ENCODE data around the gene ZNF574.

Gene ZNF574

GRCh38 chr19:42108527-42109389, 32.8 kb downstream of the ZNF574 start:
- DNase-seq: peak; percentile 89

GRCh38 chr19:42109896-42110295, 33.9 kb downstream of the ZNF574 start:
- no peak for DNase-seq

- no peak for DNase-seq
These were observed 34.7 kb downstream of the ZNF574 start for GRCh38 chr19:42110658-42111057.

GRCh38 chr19:42111384-42111783, 35.4 kb downstream of the ZNF574 start:
- DNase-seq: no peak

- no peak for DNase-seq
These were observed 35.8 kb downstream of the ZNF574 start for GRCh38 chr19:42111811-42112210.

- peak; percentile 96 for DNase-seq
These were observed 37.8 kb downstream of the ZNF574 start for GRCh38 chr19:42113641-42114348.

- peak; percentile 83 for DNase-seq
These were observed 38.4 kb downstream of the ZNF574 start for GRCh38 chr19:42114412-42114811.

GRCh38 chr19:42115219-42115618, 39.3 kb downstream of the ZNF574 start:
- DNase-seq: no peak

- no peak for DNase-seq
These were observed 39.7 kb downstream of the ZNF574 start for GRCh38 chr19:42115705-42116104.

- no peak for DNase-seq
These were observed 40.5 kb downstream of the ZNF574 start for GRCh38 chr19:42116308-42117075.

GRCh38 chr19:42117076-42117475, 41.1 kb downstream of the ZNF574 start:
- no peak for DNase-seq

- peak; percentile 64 for DNase-seq
These were observed 44.5 kb downstream of the ZNF574 start for GRCh38 chr19:42120276-42120980.

GRCh38 chr19:42121036-42121621, 45.2 kb downstream of the ZNF574 start:
- DNase-seq: no peak

- peak; percentile 24 for DNase-seq
These were observed 45.7 kb downstream of the ZNF574 start for GRCh38 chr19:42121656-42122069.

- DNase-seq: no peak
These were observed 47.0 kb downstream of the ZNF574 start for GRCh38 chr19:42122691-42123607.

GRCh38 chr19:42123765-42124164, 47.8 kb downstream of the ZNF574 start:
- DNase-seq: no peak

- DNase-seq: no peak
These were observed 48.5 kb downstream of the ZNF574 start for GRCh38 chr19:42124386-42124901.

- no peak for DNase-seq
These were observed 49.6 kb downstream of the ZNF574 start for GRCh38 chr19:42125536-42125935.

GRCh38 chr19:42126574-42126973, 50.6 kb downstream of the ZNF574 start:
- DNase-seq: no peak

GRCh38 chr19:42129399-42130253, 53.7 kb downstream of the ZNF574 start:
- no peak for DNase-seq

All from NCI-H1436 (cell line).